ENCODE measurements around the gene TEX2.

DNA sequence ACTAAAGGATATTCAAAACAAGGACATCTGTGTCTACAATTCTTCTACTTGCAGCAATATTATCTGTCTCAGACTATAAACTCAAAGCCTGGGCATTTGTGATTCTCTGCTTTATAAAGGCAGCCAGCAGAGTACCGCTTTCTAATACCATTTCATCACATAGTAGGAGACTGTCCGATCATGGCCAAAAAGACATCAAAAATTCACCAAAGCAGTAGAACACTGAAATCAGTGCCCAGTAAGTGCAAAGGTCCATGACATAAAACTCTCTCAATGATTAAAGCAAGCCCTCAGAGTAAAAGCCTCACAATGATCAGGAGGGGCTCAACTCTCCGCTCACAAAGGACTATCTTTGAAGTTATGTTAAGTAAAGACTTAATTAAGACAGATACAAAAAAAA is 156.1 kb downstream of the TEX2 start:
- TF ChIP-seq, protein P1, sequence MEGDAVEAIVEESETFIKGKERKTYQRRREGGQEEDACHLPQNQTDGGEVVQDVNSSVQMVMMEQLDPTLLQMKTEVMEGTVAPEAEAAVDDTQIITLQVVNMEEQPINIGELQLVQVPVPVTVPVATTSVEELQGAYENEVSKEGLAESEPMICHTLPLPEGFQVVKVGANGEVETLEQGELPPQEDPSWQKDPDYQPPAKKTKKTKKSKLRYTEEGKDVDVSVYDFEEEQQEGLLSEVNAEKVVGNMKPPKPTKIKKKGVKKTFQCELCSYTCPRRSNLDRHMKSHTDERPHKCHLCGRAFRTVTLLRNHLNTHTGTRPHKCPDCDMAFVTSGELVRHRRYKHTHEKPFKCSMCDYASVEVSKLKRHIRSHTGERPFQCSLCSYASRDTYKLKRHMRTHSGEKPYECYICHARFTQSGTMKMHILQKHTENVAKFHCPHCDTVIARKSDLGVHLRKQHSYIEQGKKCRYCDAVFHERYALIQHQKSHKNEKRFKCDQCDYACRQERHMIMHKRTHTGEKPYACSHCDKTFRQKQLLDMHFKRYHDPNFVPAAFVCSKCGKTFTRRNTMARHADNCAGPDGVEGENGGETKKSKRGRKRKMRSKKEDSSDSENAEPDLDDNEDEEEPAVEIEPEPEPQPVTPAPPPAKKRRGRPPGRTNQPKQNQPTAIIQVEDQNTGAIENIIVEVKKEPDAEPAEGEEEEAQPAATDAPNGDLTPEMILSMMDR (IDR thresholded peaks at IDR 0.05) = no peak
- TF ChIP-seq POLR2A (IDR thresholded peaks at IDR 0.05) = no peak
